ENCODE results near the gene RPL32. TPM values are rescaled to one million over a fixed set of nuclear protein-coding genes. Genes with fewer than 3 reads are reported as not detected.

RPL32 gene
- polyA plus RNA-seq, 1 donor from 2014 or later = 1,160 TPM

GRCh38 chr3:12808587-12808986 lies 32.8 kb downstream of the RPL32 start:
- H3K36me3 ChIP-seq (ENCODE audit: insufficient read depth, low read length) = no peaks in the 10 kb centered on the region
- H4K20me1 ChIP-seq (ENCODE audit: insufficient read depth) = no peaks in the 10 kb centered on the region
- TF ChIP-seq MXI1 (conservative IDR thresholded peaks at IDR 0.05; ENCODE audit: poor library complexity, severe bottlenecking) (no peak), EP300 (conservative IDR thresholded peaks at IDR 0.05; ENCODE audit: poor library complexity, severe bottlenecking) (no peak), RAD21 (conservative IDR thresholded peaks at IDR 0.05) (no peak), TAF1 (IDR thresholded peaks at IDR 0.05; ENCODE audit: low read depth) (no peak), SMC3 (conservative IDR thresholded peaks at IDR 0.05; ENCODE audit: poor library complexity) (no peak), EZH2 (IDR thresholded peaks at IDR 0.05; ENCODE audit: borderline replicate concordance, insufficient read depth, low read length, poor library complexity, severe bottlenecking) (no peak), REST (IDR thresholded peaks at IDR 0.05; ENCODE audit: borderline replicate concordance) (no peak), POLR2AphosphoS5 (IDR thresholded peaks at IDR 0.05) (no peak)
- TF ChIP-seq, protein P1, sequence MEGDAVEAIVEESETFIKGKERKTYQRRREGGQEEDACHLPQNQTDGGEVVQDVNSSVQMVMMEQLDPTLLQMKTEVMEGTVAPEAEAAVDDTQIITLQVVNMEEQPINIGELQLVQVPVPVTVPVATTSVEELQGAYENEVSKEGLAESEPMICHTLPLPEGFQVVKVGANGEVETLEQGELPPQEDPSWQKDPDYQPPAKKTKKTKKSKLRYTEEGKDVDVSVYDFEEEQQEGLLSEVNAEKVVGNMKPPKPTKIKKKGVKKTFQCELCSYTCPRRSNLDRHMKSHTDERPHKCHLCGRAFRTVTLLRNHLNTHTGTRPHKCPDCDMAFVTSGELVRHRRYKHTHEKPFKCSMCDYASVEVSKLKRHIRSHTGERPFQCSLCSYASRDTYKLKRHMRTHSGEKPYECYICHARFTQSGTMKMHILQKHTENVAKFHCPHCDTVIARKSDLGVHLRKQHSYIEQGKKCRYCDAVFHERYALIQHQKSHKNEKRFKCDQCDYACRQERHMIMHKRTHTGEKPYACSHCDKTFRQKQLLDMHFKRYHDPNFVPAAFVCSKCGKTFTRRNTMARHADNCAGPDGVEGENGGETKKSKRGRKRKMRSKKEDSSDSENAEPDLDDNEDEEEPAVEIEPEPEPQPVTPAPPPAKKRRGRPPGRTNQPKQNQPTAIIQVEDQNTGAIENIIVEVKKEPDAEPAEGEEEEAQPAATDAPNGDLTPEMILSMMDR (IDR thresholded peaks at IDR 0.05; ENCODE audit: poor library complexity, severe bottlenecking) = no peak
- H3K27ac ChIP-seq (ENCODE audit: low read length) = no peak overlapping the region
- H3K9me3 ChIP-seq (ENCODE audit: low read length) = no peaks in the 10 kb centered on the region
- no peak overlapping the region for H3K4me2 ChIP-seq (ENCODE audit: low read length)
- H3K27me3 ChIP-seq (ENCODE audit: insufficient read depth, low read depth, low read length) = no peaks in the 10 kb centered on the region
- H3K9me2 ChIP-seq (ENCODE audit: insufficient read depth, low read length) = no peaks in the 10 kb centered on the region
- H3K4me3 ChIP-seq (ENCODE audit: low read length) = no peak overlapping the region
- H2AFZ ChIP-seq (ENCODE audit: low read depth, low read length) = no peak overlapping the region
- H3F3A ChIP-seq (ENCODE audit: insufficient read depth, low read length, poor library complexity, severe bottlenecking) = no peaks in the 10 kb centered on the region
- no peaks in the 10 kb centered on the region for H3K79me2 ChIP-seq (replicated peaks; ENCODE audit: insufficient read depth, low read length)
- H3K9ac ChIP-seq (ENCODE audit: low read length) = no peak overlapping the region

GRCh38 chr3:12807601-12808359 lies 33.6 kb downstream of the RPL32 start:
- Histone ChIP-seq H3K4me3 (ENCODE audit: low read length) (no peak overlapping the region), H3F3A (ENCODE audit: insufficient read depth, low read length, poor library complexity, severe bottlenecking) (no peaks in the 10 kb centered on the region), H3K4me2 (ENCODE audit: low read length) (no peak overlapping the region), H3K9me2 (ENCODE audit: insufficient read depth, low read length) (no peaks in the 10 kb centered on the region), H3K27me3 (ENCODE audit: insufficient read depth, low read depth, low read length) (no peaks in the 10 kb centered on the region), H3K36me3 (ENCODE audit: insufficient read depth, low read length) (no peaks in the 10 kb centered on the region), H4K20me1 (ENCODE audit: insufficient read depth) (no peaks in the 10 kb centered on the region), H3K27ac (ENCODE audit: low read length) (no peak overlapping the region), H2AFZ (ENCODE audit: low read depth, low read length) (no peak overlapping the region), H3K79me2 (replicated peaks; ENCODE audit: insufficient read depth, low read length) (no peaks in the 10 kb centered on the region), H3K9ac (ENCODE audit: low read length) (no peak overlapping the region), H3K9me3 (ENCODE audit: low read length) (no peaks in the 10 kb centered on the region)
- TF ChIP-seq MXI1 (conservative IDR thresholded peaks at IDR 0.05; ENCODE audit: poor library complexity, severe bottlenecking) = no peak
- no peak for TF ChIP-seq POLR2AphosphoS5 (IDR thresholded peaks at IDR 0.05)
- TF ChIP-seq, protein P1 (IDR thresholded peaks at IDR 0.05; ENCODE audit: poor library complexity, severe bottlenecking) = no peak
- no peak for TF ChIP-seq EP300 (conservative IDR thresholded peaks at IDR 0.05; ENCODE audit: poor library complexity, severe bottlenecking)
- no peak for TF ChIP-seq EZH2 (IDR thresholded peaks at IDR 0.05; ENCODE audit: borderline replicate concordance, insufficient read depth, low read length, poor library complexity, severe bottlenecking)
- TF ChIP-seq TAF1 (IDR thresholded peaks at IDR 0.05; ENCODE audit: low read depth) = no peak
- no peak for TF ChIP-seq RAD21 (conservative IDR thresholded peaks at IDR 0.05)
- TF ChIP-seq SMC3 (conservative IDR thresholded peaks at IDR 0.05; ENCODE audit: poor library complexity) = no peak
- no peak for TF ChIP-seq REST (IDR thresholded peaks at IDR 0.05; ENCODE audit: borderline replicate concordance)
